GM23338 (cell line): ENCODE data around the gene CXCL10.

ENCODE experiments used
- CREB1 ChIP-seq: fragments of 250-450 bp; sonication (Bioruptor Pico); IDR thresholded peaks from 2 replicates; pipeline ENCODE4 v1.5.0; 2020; ENCODE audit warnings: low read depth, mild to moderate bottlenecking, moderate library complexity
- CTCF ChIP-seq, 2 experiments: fragments of 200-600 bp in 1 of 2; sonication (generic) in 1 of 2; conservative IDR thresholded peaks; 2 replicates each; pipeline versions ENCODE4 v1.5.1 to v1.6.1; 2016 to 2017; ENCODE audit warnings: antibody characterized with exemption in 2 of 2, low read depth in 2 of 2, mild to moderate bottlenecking in 2 of 2, moderate library complexity in 1 of 2
- ETS1 ChIP-seq: IDR thresholded peaks from 2 replicates; pipeline ENCODE4 v1.6.1; 2016; ENCODE audit warnings: antibody characterized with exemption
- EZH2 ChIP-seq: fragments of 200-600 bp; sonication (generic); IDR thresholded peaks from one replicate; pipeline ENCODE4 v1.8.0; 2017; ENCODE audit warnings: antibody characterized with exemption, mild to moderate bottlenecking, low read depth; ENCODE audit not compliant: unreplicated experiment
- EZH2phosphoT487 ChIP-seq: fragments of 200-600 bp; sonication (generic); IDR thresholded peaks from one replicate; pipeline ENCODE4 v1.8.1; 2018; ENCODE audit warnings: antibody characterized with exemption; ENCODE audit not compliant: unreplicated experiment
- JUNB ChIP-seq: IDR thresholded peaks from one replicate; pipeline ENCODE4 v1.6.1; 2016; ENCODE audit warnings: antibody characterized with exemption; ENCODE audit not compliant: unreplicated experiment
- NANOG ChIP-seq: IDR thresholded peaks from 2 replicates; pipeline ENCODE4 v1.6.1; 2016; ENCODE audit warnings: antibody characterized with exemption, borderline replicate concordance
- POLR2AphosphoS5 ChIP-seq: IDR thresholded peaks from 2 replicates; pipeline ENCODE4 v1.6.1; 2016; ENCODE audit warnings: antibody characterized with exemption, low read depth
- REST ChIP-seq: IDR thresholded peaks from one replicate; pipeline ENCODE4 v1.6.1; 2018; ENCODE audit warnings: antibody characterized with exemption; ENCODE audit not compliant: unreplicated experiment
- STAT1 ChIP-seq: IDR thresholded peaks from one replicate; pipeline ENCODE4 v1.6.1; 2016; ENCODE audit warnings: antibody characterized with exemption; ENCODE audit not compliant: unreplicated experiment
- ZNF331 ChIP-seq: fragments of 250-450 bp; sonication (Bioruptor Pico); IDR thresholded peaks from 2 replicates; pipeline ENCODE4 v1.5.0; 2020; ENCODE audit warnings: low read depth, mild to moderate bottlenecking, moderate library complexity
- ZNF462 ChIP-seq: fragments of 250-450 bp; sonication (Bioruptor Pico); IDR thresholded peaks from 2 replicates; pipeline ENCODE4 v1.5.0; 2020; ENCODE audit warnings: mild to moderate bottlenecking, moderate library complexity

- TF ChIP-seq CTCF (conservative IDR thresholded peaks at IDR 0.05; ENCODE audit: low read depth in 2 of 2) (no peak), EZH2 (no peak), ETS1 (no peak), POLR2AphosphoS5 (no peak), EZH2phosphoT487 (no peak), REST (no peak), NANOG (no peak), ZNF462 (CRISPR knock-in tag) (no peak), JUNB (no peak), STAT1 (no peak), CREB1 (no peak), ZNF331 (no peak)
Measured at GRCh38 chr4:76007089-76007862, 16.0 kb downstream of the CXCL10 start, which contains the start of gene CXCL9.
